Right lobe of liver (tissue), 6 donors: ENCODE results near the gene NOXRED1. TPM values are rescaled to one million over a fixed set of nuclear protein-coding genes. Genes with fewer than 3 reads are reported as not detected.

Experiments
- ATAC-seq, 4 donors: fragments of 200-7000 bp; cut with Tn5 transposase; one replicate each; pipeline ENCODE4 v1.9.1; 2020; ENCODE audit warnings: mild to moderate bottlenecking in 4 of 4, moderate library complexity in 4 of 4
- DNase-seq, 3 donors: peaks; one replicate each; pipeline ENCODE4 v3.0.0-alpha.2; 2020
- H3K27ac ChIP-seq, 3 donors: fragments of 200-600 bp; one replicate each; pipeline ENCODE4 v1.8.0; 2022
- H3K27me3 ChIP-seq, 2 donors: fragments of 200-600 bp; one replicate each; pipeline ENCODE4 v1.8.0; 2022
- H3K36me3 ChIP-seq, 4 donors: fragments of 200-600 bp; sonication (generic) in 1 of 4; one replicate each; pipeline versions ENCODE4 v1.5.1 to v1.8.0; 2017 to 2022; ENCODE audit warnings: control low read depth in 1 of 4
- H3K4me1 ChIP-seq, 4 donors: fragments of 200-600 bp; sonication (generic) in 1 of 4; one replicate each; pipeline versions ENCODE4 v1.5.1 to v1.8.0; 2017 to 2022; ENCODE audit warnings: control low read depth in 1 of 4
- H3K4me3 ChIP-seq, 3 donors: fragments of 200-600 bp; one replicate each; pipeline ENCODE4 v1.8.0; 2022
- H3K9me3 ChIP-seq, 4 donors: fragments of 200-600 bp; sonication (generic) in 1 of 4; one replicate each; pipeline versions ENCODE4 v1.5.1 to v1.8.0; 2017 to 2022; ENCODE audit warnings: control low read depth in 1 of 4
- POLR2A ChIP-seq: fragments of 450-650 bp; IDR thresholded peaks from one replicate; pipeline ENCODE4 v1.6.1; 2017; ENCODE audit warnings: antibody characterized with exemption, mild to moderate bottlenecking
- WGBS: methylation state at CpG from one replicate; pipeline ENCODE4 v1.1.6; 2018; ENCODE audit warnings: low coverage, low lambda C conversion rate; ENCODE audit not compliant: insufficient coverage; ENCODE audit errors: missing lambda C conversion rate; 5-methylcytosine and 5-hydroxymethylcytosine counted together
- intact Hi-C, 2 donors: fragments of 100-400 bp; cut with DNase I; formaldehyde crosslinking; loops; one replicate each; pipeline versions ENCODE4 v1.11.2 to v1.14.1; 2022
- total RNA-seq, 6 experiments: library from RNA; depleted of rRNA in 2 of 6; stranded (reverse); fragments of >200 nt in 2 of 6; fragmentation: NEBNext Ultra II Directional in 3 of 6; extraction: Animal tissue kit (Norgen Biotek cat#: 25700) in 3 of 6; gene quantifications; one replicate each; pipeline versions ENCODE4 v1.1.0 to v1.2.4, GENCODE V29; 2016 to 2023
- TF ChIP-seq, protein P1 (sequence below), 4 donors: fragments of 200-600 bp in 3 of 4; fragments of 450-650 bp in 1 of 4; IDR thresholded peaks; one replicate each; pipeline versions ENCODE4 v1.5.1 to v1.8.0; 2016 to 2022; ENCODE audit warnings: antibody characterized with exemption in 4 of 4, mild to moderate bottlenecking in 2 of 4
- donor health status: DM: no; HTN: yes; CAD: no.
- donor health status: DM: no; HTN: no; CAD: no.
- donor health status: DM: no; HTN: no; CAD: no.
- donor health status: DM: no; HTN: yes; CAD: no.
- donor health status: DM: no; HTN: yes; CAD: no.

Gene NOXRED1
- total RNA-seq, 6 experiments from 2014 or later = 0.20 to 0.47 (median 0.37) TPM; not detected in 2

DNA sequence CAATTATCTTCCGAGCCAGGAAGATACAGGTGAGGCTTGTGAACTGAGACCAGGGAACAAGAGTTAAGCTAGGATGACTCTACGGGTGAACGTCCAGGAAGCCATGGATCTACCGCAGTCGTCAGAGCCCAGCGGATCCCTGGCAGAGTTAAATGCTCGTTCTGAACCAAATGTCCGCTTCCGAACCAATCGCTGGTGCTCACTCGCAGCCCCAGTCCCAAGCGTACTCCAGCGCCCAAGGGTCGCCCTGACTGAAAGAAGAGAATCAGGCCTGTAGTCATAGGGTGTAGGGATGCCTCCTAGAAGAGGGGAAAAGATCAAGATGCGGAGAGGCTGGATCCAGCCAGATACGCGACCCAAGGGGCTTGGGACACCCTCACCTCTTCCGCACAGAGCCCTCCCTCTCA, 33.8 kb upstream of the NOXRED1 start:
- intact Hi-C loops = no loop called here
- no peak for DNase-seq
- WGBS = 0% methylated on average over 18 of the region's 18 CpGs

DNA sequence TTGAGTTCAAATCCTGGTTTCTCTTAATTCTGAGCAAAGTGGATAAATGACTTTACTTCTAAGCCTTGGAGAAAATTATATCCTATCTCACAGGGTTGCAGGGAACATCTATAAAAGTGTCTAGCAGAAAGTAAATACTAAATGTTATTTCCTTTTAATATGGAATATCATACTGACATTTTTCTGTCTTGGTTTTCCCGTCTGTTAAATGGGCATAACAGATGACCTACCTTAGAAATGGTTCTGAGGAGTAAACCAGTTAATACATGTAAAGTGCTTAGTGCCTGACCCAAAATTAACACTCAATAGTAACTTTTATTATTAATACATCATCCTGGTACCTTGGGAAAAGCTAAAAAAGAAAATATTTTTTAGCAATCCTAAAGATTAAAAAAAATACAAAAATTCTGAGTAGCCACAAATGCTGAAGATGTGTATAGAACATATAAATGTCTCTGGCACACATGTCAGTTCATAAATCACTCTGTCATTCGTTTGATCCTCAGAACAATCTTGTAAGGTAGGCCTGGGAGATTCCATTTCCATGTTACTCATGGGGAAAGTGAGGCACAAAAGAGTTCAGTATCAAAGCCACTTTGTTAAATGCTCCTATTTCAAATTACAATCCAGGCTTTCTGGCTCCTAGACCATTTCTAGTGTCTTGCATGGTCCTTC, 32.8 kb upstream of the NOXRED1 start:
- H3K4me3 ChIP-seq = peak overlapping the region in 1 of 3 donors; percentile 83
- intact Hi-C loops = no loop called here
- 78% methylated on average over 2 of the region's 2 CpGs for WGBS

More for the DNA sequence above, 33.8 kb upstream of the NOXRED1 start:
- H3K36me3 ChIP-seq = peaks cover 7 to 36% (median 16%) of the 10 kb centered on the region in 4 donors
- TF ChIP-seq POLR2A = peak; percentile 73
- TF ChIP-seq, protein P1, sequence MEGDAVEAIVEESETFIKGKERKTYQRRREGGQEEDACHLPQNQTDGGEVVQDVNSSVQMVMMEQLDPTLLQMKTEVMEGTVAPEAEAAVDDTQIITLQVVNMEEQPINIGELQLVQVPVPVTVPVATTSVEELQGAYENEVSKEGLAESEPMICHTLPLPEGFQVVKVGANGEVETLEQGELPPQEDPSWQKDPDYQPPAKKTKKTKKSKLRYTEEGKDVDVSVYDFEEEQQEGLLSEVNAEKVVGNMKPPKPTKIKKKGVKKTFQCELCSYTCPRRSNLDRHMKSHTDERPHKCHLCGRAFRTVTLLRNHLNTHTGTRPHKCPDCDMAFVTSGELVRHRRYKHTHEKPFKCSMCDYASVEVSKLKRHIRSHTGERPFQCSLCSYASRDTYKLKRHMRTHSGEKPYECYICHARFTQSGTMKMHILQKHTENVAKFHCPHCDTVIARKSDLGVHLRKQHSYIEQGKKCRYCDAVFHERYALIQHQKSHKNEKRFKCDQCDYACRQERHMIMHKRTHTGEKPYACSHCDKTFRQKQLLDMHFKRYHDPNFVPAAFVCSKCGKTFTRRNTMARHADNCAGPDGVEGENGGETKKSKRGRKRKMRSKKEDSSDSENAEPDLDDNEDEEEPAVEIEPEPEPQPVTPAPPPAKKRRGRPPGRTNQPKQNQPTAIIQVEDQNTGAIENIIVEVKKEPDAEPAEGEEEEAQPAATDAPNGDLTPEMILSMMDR (IDR thresholded peaks at IDR 0.05) = no peak
- ATAC-seq = peak in 2 of 4 donors; percentile 0 to 3
- H3K27ac ChIP-seq = peak overlapping the region; percentile 98 to 99 (median 98)
- peak overlapping the region; percentile 72 to 83 (median 81) for H3K4me3 ChIP-seq
- no peaks in the 10 kb centered on the region for H3K27me3 ChIP-seq
- peaks cover 0 to 20% (median 4%) of the 10 kb centered on the region in 4 donors for H3K4me1 ChIP-seq
- H3K9me3 ChIP-seq = no peaks in the 10 kb centered on the region

DNA sequence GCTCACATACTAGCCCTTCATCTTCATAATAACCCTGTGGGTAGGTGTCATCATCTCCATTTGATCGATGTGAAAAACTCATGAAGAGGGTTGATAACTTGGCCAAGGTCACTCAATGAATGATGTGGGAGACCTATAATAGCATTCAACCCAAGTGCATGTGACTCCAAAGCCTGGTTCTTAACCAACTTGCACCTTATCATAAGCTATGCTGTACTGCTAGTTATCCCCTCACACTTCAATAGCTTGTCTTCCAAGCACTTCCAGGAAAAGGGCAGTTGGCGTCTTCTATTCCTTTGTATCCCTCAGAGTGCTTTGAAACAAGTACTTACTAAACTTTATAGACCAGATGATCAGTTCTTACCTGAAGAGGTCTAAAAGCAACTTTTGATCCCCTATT, 18.9 kb upstream of the NOXRED1 start:
- TF ChIP-seq, protein P1 (IDR thresholded peaks at IDR 0.05) = no peak
- TF ChIP-seq POLR2A = no peak
- DNase-seq = no peak
- no peak for ATAC-seq
- Histone ChIP-seq H3K27ac (no peak overlapping the region), H3K4me1 (no peaks in the 10 kb centered on the region), H3K9me3 (no peaks in the 10 kb centered on the region), H3K4me3 (no peak overlapping the region), H3K36me3 (peaks cover 0 to 72% (median 27%) of the 10 kb centered on the region in 4 donors), H3K27me3 (no peaks in the 10 kb centered on the region)
- WGBS = 94% methylated on average over 2 of the region's 2 CpGs
- intact Hi-C loops = no loop called here

More for the DNA sequence above, 32.8 kb upstream of the NOXRED1 start:
- DNase-seq (no peak), ATAC-seq (no peak)
- no peak overlapping the region for H3K27ac ChIP-seq
- peaks cover 0 to 34% (median 10%) of the 10 kb centered on the region in 4 donors for H3K36me3 ChIP-seq
- TF ChIP-seq, protein P1 (IDR thresholded peaks at IDR 0.05) = no peak
- TF ChIP-seq POLR2A = no peak
- H3K27me3 ChIP-seq = no peaks in the 10 kb centered on the region
- H3K4me1 ChIP-seq = peaks cover 0 to 20% (median 4%) of the 10 kb centered on the region in 4 donors
- H3K9me3 ChIP-seq = no peaks in the 10 kb centered on the region

DNA sequence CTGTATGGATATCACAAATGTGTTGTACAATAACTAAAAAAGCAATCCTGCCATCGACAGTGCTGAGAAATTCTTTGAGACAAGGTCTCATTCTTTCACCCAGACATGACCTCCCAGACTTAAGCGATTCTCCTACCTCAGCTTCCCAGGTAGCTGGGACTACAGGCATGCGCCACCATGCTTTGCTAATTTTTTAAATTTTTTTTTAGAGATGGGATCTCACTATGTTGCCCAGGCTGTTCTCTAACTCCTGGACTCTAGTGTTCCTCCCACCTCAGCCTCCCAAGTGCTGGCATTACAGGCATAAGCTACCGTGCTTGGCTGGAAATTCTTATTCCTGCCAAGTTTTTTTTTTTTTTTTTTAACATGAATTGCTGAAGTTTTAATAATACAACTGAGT, 16.5 kb upstream of the NOXRED1 start:
- 88% methylated on average over 4 of the region's 4 CpGs for WGBS
- no peak for DNase-seq
- Histone ChIP-seq H3K27me3 (no peaks in the 10 kb centered on the region), H3K9me3 (no peaks in the 10 kb centered on the region), H3K4me1 (no peaks in the 10 kb centered on the region), H3K27ac (no peak overlapping the region), H3K4me3 (no peak overlapping the region), H3K36me3 (peaks cover 0 to 73% (median 33%) of the 10 kb centered on the region in 4 donors)
- no peak for ATAC-seq
- intact Hi-C loops = no loop called here
- no peak for TF ChIP-seq POLR2A
- TF ChIP-seq, protein P1 (IDR thresholded peaks at IDR 0.05) = no peak
